Liver (tissue), 9 donors: ENCODE measurements around the gene TLE3. TPM values are rescaled to one million over a fixed set of nuclear protein-coding genes. Genes with fewer than 3 reads are reported as not detected.

Source experiments
- DNase-seq: peaks from one replicate; pipeline ENCODE4 v3.0.0-alpha.2; 2017; ENCODE audit warnings: low spot score
- H3K27ac ChIP-seq, 2 donors: one replicate each; pipeline ENCODE4 v1.7.0; 2013; ENCODE audit warnings: inconsistent platforms in 2 of 2, low read length in 2 of 2, control low read depth in 1 of 2, low read depth in 1 of 2, mild to moderate bottlenecking in 1 of 2
- H3K27me3 ChIP-seq, 4 donors: one replicate each; pipeline versions ENCODE4 v1.6.1 to v1.7.0; 2013; ENCODE audit warnings: low read length in 3 of 4, inconsistent platforms in 1 of 4, mild to moderate bottlenecking in 1 of 4, moderate library complexity in 1 of 4; ENCODE audit not compliant: control insufficient read depth in 4 of 4, insufficient read depth in 4 of 4
- H3K36me3 ChIP-seq, 4 donors: one replicate each; pipeline versions ENCODE4 v1.6.1 to v1.7.0; 2013; ENCODE audit warnings: low read length in 3 of 4, mild to moderate bottlenecking in 3 of 4, low read depth in 1 of 4, moderate library complexity in 1 of 4; ENCODE audit not compliant: control insufficient read depth in 4 of 4, insufficient read depth in 3 of 4
- H3K4me1 ChIP-seq, 4 donors: one replicate each; pipeline versions ENCODE4 v1.6.1 to v1.7.0; 2013; ENCODE audit warnings: low read length in 3 of 4, mild to moderate bottlenecking in 3 of 4, moderate library complexity in 1 of 4; ENCODE audit not compliant: control insufficient read depth in 4 of 4, insufficient read depth in 4 of 4
- H3K4me3 ChIP-seq, 3 donors: one replicate each; pipeline versions ENCODE4 v1.6.1 to v1.7.0; 2013; ENCODE audit warnings: low read length in 3 of 3, control low read depth in 1 of 3, low read depth in 1 of 3, mild to moderate bottlenecking in 1 of 3
- H3K9ac ChIP-seq, 2 donors: one replicate each; pipeline ENCODE4 v1.7.0; 2013; ENCODE audit warnings: low read length in 2 of 2, mild to moderate bottlenecking in 2 of 2, moderate library complexity in 2 of 2, control low read depth in 1 of 2, low read depth in 1 of 2
- H3K9me3 ChIP-seq, 4 donors: one replicate each; pipeline versions ENCODE4 v1.6.1 to v1.7.0; 2013; ENCODE audit warnings: low read length in 3 of 4; ENCODE audit not compliant: control insufficient read depth in 4 of 4
- EGR1 ChIP-seq, 2 donors: IDR thresholded peaks; 2 replicates each; pipeline ENCODE4 v1.6.1; 2016 to 2018; ENCODE audit warnings: antibody characterized with exemption in 2 of 2, low read depth in 2 of 2
- FOXA1 ChIP-seq: IDR thresholded peaks from 2 replicates; pipeline ENCODE4 v1.6.1; 2016; ENCODE audit warnings: antibody characterized with exemption
- FOXA2 ChIP-seq: IDR thresholded peaks from 2 replicates; pipeline ENCODE4 v1.6.1; 2016; ENCODE audit warnings: antibody characterized with exemption
- GABPA ChIP-seq, 2 donors: IDR thresholded peaks in 1 of 2; conservative IDR thresholded peaks in 1 of 2; 2 replicates each; pipeline ENCODE4 v1.6.1; 2016; ENCODE audit warnings: antibody characterized with exemption in 2 of 2, mild to moderate bottlenecking in 1 of 2, moderate library complexity in 1 of 2
- HNF4A ChIP-seq, 2 donors: conservative IDR thresholded peaks; 2 replicates each; pipeline ENCODE4 v1.6.1; 2016; ENCODE audit warnings: antibody characterized with exemption in 2 of 2, mild to moderate bottlenecking in 2 of 2
- HNF4G ChIP-seq: IDR thresholded peaks from 2 replicates; pipeline ENCODE4 v1.6.1; 2016; ENCODE audit warnings: antibody characterized with exemption
- JUND ChIP-seq, 2 donors: IDR thresholded peaks; 2 replicates each; pipeline ENCODE4 v1.6.1; 2016; ENCODE audit warnings: antibody characterized with exemption in 2 of 2
- NR2F2 ChIP-seq: IDR thresholded peaks from 2 replicates; pipeline ENCODE4 v1.6.1; 2016; ENCODE audit warnings: antibody characterized with exemption
- RAD21 ChIP-seq, 2 donors: IDR thresholded peaks; 2 replicates each; pipeline ENCODE4 v1.6.1; 2016; ENCODE audit warnings: antibody characterized with exemption in 2 of 2, mild to moderate bottlenecking in 2 of 2
- RXRA ChIP-seq, 2 donors: IDR thresholded peaks; 2 replicates each; pipeline ENCODE4 v1.6.1; 2017 to 2018; ENCODE audit warnings: antibody characterized with exemption in 2 of 2, mild to moderate bottlenecking in 1 of 2
- SP1 ChIP-seq: IDR thresholded peaks from 2 replicates; pipeline ENCODE4 v1.6.1; 2018; ENCODE audit warnings: antibody characterized with exemption, mild to moderate bottlenecking
- YY1 ChIP-seq: IDR thresholded peaks from 2 replicates; pipeline ENCODE4 v1.6.1; 2016; ENCODE audit warnings: antibody characterized with exemption, mild to moderate bottlenecking
- WGBS: extraction: QIAGEN DNeasy Blood & Tissue Kit; methylation state at CpG from one replicate; pipeline ENCODE4 v1.1.7; 2013; 5-methylcytosine and 5-hydroxymethylcytosine counted together
- polyA plus RNA-seq, 2 donors: library from polyadenylated mRNA; stranded (reverse) in 1 of 2; unstranded in 1 of 2; fragments of 200-250 nt in 1 of 2; fragments of >200 nt in 1 of 2; fragmentation: Nextera tagmentation in 1 of 2; extraction: Ambion mirVana in 1 of 2; gene quantifications; one replicate each; pipeline versions ENCODE4 v1.2.1 to v1.2.3, GENCODE V29; 2013 to 2015
- total RNA-seq, 2 donors: library from RNA; depleted of rRNA; stranded (reverse); fragments of >200 nt; gene quantifications; one replicate each; pipeline ENCODE4 v1.2.3, GENCODE V29; 2014
- TF ChIP-seq, protein P1 (sequence below): IDR thresholded peaks from 2 replicates; pipeline ENCODE4 v1.6.1; 2016; ENCODE audit warnings: antibody characterized with exemption
- TF ChIP-seq, protein P2 (sequence below): IDR thresholded peaks from 2 replicates; pipeline ENCODE4 v1.6.1; 2016; ENCODE audit warnings: antibody characterized with exemption
- TF ChIP-seq, protein P3 (sequence below): fragments of 150-350 bp; IDR thresholded peaks from 2 replicates; pipeline ENCODE4 v1.5.1; 2017; ENCODE audit warnings: improper control_type of control experiment, low read depth, low read length; ENCODE audit not compliant: missing input control
- TF ChIP-seq, protein P4 (sequence below): IDR thresholded peaks from 2 replicates; pipeline ENCODE4 v1.6.1; 2016; ENCODE audit warnings: antibody characterized with exemption
- TF ChIP-seq, protein P5 (sequence below): IDR thresholded peaks from 2 replicates; pipeline ENCODE4 v1.6.1; 2016; ENCODE audit warnings: antibody characterized with exemption, mild to moderate bottlenecking
- donor health status: healthy.
- donor health status: healthy.
- donor health status: healthy.
- donor health status: healthy.
- donor health status: healthy.

The TLE3 gene
- total and polyA plus RNA-seq, 4 donors = 1.2 to 13.7 (median 8.5) TPM

DNA sequence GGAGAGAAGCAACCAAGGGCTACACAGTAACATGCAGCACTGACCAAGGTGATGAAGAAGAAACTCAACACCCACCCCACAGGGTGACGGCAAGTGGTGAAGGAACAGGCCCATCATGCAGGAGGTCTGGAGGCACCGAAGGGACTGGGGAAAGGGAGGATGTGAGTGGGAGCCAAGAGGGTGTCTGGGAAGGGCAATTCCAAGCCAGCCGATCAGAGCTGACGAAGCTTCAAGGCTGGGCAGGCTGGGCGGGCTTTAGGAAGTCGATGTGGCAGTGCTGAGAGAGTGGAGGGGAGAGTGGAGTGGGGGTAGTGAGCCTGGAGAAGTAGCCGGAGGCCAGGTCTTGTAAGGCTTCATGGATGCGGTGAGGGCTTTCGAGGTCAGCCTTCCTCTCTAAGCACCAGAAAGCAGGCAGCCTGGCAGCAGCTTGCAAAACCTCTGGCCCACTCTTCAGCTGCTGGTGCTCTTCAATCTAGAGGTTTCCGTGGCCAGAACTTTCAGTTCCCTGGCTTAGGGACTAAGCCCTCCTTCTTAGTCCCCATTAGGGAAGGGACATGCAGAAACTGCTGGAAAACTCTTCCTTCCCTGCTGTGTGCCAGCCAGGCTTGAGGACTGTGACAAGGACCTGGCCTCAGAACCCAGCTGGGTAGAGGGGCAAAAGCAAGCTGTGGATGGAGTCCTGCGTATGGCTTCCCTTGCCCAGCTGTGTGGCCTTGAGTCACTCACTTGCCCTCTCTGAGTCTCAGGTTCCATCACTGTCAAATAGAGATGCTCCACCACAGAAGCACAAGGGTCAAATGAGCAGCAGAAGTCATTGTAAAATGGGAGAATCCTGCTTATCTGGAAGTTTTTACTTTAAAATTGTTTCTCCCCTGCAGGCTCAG lies 72.1 kb downstream of the TLE3 start:
- Histone ChIP-seq H3K4me1 (peaks cover 2 to 9% (median 4%) of the 10 kb centered on the region in 4 donors), H3K36me3 (no peaks in the 10 kb centered on the region), H3K4me3 (no peak overlapping the region), H3K9me3 (no peaks in the 10 kb centered on the region), H3K27ac (no peak overlapping the region), H3K27me3 (no peaks in the 10 kb centered on the region), H3K9ac (no peak overlapping the region)
- no peak for DNase-seq
- TF ChIP-seq JUND (IDR thresholded peaks at IDR 0.05) (no peak), GABPA (IDR thresholded peaks at IDR 0.05 in 1 of 2, conservative IDR thresholded peaks at IDR 0.05 in 1 of 2) (no peak), SP1 (no peak), EGR1 (IDR thresholded peaks at IDR 0.05; ENCODE audit: low read depth in 2 of 2) (no peak), RAD21 (IDR thresholded peaks at IDR 0.05) (no peak), NR2F2 (no peak), FOXA1 (no peak), HNF4A (conservative IDR thresholded peaks at IDR 0.05) (no peak), HNF4G (no peak), FOXA2 (no peak), YY1 (no peak), RXRA (IDR thresholded peaks at IDR 0.05) (no peak)
- TF ChIP-seq, protein P1, sequence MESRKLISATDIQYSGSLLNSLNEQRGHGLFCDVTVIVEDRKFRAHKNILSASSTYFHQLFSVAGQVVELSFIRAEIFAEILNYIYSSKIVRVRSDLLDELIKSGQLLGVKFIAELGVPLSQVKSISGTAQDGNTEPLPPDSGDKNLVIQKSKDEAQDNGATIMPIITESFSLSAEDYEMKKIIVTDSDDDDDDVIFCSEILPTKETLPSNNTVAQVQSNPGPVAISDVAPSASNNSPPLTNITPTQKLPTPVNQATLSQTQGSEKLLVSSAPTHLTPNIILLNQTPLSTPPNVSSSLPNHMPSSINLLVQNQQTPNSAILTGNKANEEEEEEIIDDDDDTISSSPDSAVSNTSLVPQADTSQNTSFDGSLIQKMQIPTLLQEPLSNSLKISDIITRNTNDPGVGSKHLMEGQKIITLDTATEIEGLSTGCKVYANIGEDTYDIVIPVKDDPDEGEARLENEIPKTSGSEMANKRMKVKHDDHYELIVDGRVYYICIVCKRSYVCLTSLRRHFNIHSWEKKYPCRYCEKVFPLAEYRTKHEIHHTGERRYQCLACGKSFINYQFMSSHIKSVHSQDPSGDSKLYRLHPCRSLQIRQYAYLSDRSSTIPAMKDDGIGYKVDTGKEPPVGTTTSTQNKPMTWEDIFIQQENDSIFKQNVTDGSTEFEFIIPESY = no peak
- TF ChIP-seq, protein P2, sequence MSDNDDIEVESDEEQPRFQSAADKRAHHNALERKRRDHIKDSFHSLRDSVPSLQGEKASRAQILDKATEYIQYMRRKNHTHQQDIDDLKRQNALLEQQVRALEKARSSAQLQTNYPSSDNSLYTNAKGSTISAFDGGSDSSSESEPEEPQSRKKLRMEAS = no peak
- TF ChIP-seq, protein P3, sequence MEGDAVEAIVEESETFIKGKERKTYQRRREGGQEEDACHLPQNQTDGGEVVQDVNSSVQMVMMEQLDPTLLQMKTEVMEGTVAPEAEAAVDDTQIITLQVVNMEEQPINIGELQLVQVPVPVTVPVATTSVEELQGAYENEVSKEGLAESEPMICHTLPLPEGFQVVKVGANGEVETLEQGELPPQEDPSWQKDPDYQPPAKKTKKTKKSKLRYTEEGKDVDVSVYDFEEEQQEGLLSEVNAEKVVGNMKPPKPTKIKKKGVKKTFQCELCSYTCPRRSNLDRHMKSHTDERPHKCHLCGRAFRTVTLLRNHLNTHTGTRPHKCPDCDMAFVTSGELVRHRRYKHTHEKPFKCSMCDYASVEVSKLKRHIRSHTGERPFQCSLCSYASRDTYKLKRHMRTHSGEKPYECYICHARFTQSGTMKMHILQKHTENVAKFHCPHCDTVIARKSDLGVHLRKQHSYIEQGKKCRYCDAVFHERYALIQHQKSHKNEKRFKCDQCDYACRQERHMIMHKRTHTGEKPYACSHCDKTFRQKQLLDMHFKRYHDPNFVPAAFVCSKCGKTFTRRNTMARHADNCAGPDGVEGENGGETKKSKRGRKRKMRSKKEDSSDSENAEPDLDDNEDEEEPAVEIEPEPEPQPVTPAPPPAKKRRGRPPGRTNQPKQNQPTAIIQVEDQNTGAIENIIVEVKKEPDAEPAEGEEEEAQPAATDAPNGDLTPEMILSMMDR = no peak
- TF ChIP-seq, protein P4, sequence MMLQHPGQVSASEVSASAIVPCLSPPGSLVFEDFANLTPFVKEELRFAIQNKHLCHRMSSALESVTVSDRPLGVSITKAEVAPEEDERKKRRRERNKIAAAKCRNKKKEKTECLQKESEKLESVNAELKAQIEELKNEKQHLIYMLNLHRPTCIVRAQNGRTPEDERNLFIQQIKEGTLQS = no peak
- WGBS = 85% methylated on average over 11 of the region's 11 CpGs

DNA sequence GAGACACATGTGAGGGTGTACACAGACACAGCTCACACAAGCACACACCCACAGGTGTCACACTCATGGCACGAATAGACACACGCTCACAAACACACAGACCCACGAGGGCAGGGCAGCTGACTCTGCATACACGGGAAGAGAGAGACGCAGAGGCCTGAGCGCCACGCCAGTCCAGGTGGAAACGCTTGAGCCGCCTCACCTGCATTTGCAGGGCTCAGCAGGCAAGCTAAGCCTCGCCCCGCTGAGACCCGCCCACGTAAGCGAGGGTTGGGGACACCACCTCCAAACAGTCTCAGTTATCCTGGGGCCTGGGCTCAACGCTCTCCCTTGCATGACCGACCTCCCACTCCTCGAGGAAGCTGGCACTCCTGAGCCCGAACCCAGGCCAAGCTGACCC lies 73.2 kb downstream of the TLE3 start:
- TF ChIP-seq FOXA1 (no peak), NR2F2 (no peak), HNF4G (no peak), EGR1 (IDR thresholded peaks at IDR 0.05; ENCODE audit: low read depth in 2 of 2) (no peak), FOXA2 (no peak), JUND (IDR thresholded peaks at IDR 0.05) (no peak), YY1 (no peak), HNF4A (conservative IDR thresholded peaks at IDR 0.05) (no peak), RAD21 (IDR thresholded peaks at IDR 0.05) (no peak), GABPA (IDR thresholded peaks at IDR 0.05 in 1 of 2, conservative IDR thresholded peaks at IDR 0.05 in 1 of 2) (no peak)
- TF ChIP-seq, protein P5, sequence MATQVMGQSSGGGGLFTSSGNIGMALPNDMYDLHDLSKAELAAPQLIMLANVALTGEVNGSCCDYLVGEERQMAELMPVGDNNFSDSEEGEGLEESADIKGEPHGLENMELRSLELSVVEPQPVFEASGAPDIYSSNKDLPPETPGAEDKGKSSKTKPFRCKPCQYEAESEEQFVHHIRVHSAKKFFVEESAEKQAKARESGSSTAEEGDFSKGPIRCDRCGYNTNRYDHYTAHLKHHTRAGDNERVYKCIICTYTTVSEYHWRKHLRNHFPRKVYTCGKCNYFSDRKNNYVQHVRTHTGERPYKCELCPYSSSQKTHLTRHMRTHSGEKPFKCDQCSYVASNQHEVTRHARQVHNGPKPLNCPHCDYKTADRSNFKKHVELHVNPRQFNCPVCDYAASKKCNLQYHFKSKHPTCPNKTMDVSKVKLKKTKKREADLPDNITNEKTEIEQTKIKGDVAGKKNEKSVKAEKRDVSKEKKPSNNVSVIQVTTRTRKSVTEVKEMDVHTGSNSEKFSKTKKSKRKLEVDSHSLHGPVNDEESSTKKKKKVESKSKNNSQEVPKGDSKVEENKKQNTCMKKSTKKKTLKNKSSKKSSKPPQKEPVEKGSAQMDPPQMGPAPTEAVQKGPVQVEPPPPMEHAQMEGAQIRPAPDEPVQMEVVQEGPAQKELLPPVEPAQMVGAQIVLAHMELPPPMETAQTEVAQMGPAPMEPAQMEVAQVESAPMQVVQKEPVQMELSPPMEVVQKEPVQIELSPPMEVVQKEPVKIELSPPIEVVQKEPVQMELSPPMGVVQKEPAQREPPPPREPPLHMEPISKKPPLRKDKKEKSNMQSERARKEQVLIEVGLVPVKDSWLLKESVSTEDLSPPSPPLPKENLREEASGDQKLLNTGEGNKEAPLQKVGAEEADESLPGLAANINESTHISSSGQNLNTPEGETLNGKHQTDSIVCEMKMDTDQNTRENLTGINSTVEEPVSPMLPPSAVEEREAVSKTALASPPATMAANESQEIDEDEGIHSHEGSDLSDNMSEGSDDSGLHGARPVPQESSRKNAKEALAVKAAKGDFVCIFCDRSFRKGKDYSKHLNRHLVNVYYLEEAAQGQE = no peak
- Histone ChIP-seq H3K27ac (no peak overlapping the region), H3K4me1 (peaks cover 2 to 9% (median 4%) of the 10 kb centered on the region in 4 donors), H3K9me3 (no peaks in the 10 kb centered on the region), H3K27me3 (no peaks in the 10 kb centered on the region), H3K36me3 (no peaks in the 10 kb centered on the region), H3K4me3 (no peak overlapping the region), H3K9ac (no peak overlapping the region)
- no peak for DNase-seq
- WGBS = 77% methylated on average over 18 of the region's 18 CpGs
